Measurements from ENCODE around the gene MAGI2. TPM values are rescaled to one million over a fixed set of nuclear protein-coding genes. Genes with fewer than 3 reads are reported as not detected.

Gene MAGI2
- total and polyA plus RNA-seq, 2 experiments from 2014 or later, result 10.4 to 26.4 TPM

- no peak for TF ChIP-seq ZNF462 (CRISPR knock-in tag; IDR thresholded peaks at IDR 0.05)
Measured at GRCh38 chr7:78585980-78586379, 867.5 kb downstream of the MAGI2 start (continued).

DNA sequence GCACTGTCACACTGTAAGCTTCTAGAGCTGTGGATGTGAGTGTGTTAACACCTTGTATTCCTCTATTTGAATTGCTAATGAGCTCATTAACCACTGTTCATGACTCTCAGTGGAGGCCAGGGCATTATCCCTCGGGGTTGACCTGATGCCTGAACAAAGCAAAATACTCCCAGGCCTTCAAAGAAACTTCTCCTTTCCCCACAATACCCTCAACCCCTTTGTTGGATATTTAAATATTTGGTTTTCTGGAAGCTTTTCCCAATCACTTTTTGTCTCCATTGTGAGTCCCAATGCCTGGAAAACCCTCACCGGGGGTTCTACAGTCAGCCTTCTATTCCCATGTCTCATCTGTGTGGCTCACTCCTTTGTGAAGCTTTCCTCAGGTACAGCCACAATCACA lies 874.8 kb downstream of the MAGI2 start:
- ATAC-seq, result peak; percentile 93
- H3K36me3 Mint-ChIP-seq (ENCODE audit: low read depth), result no peaks in the 10 kb centered on the region; the same call in 2 of the 3 replicates
- TF ChIP-seq ZNF114 (CRISPR knock-in tag; IDR thresholded peaks at IDR 0.05), result peak; percentile 75; the same call in 1 of the 2 replicates
- TF ChIP-seq, protein P1, sequence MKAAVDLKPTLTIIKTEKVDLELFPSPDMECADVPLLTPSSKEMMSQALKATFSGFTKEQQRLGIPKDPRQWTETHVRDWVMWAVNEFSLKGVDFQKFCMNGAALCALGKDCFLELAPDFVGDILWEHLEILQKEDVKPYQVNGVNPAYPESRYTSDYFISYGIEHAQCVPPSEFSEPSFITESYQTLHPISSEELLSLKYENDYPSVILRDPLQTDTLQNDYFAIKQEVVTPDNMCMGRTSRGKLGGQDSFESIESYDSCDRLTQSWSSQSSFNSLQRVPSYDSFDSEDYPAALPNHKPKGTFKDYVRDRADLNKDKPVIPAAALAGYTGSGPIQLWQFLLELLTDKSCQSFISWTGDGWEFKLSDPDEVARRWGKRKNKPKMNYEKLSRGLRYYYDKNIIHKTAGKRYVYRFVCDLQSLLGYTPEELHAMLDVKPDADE (IDR thresholded peaks at IDR 0.05), result no peak
- TF ChIP-seq REST (IDR thresholded peaks at IDR 0.05; ENCODE audit: unreplicated experiment), result no peak
- peak; percentile 74 for TF ChIP-seq NANOG (IDR thresholded peaks at IDR 0.05; ENCODE audit: borderline replicate concordance)

More for the DNA sequence above, 874.8 kb downstream of the MAGI2 start:
- Histone ChIP-seq H3K4me1 (ENCODE audit: insufficient read depth) (peaks cover 46% of the 10 kb centered on the region), H2AFZ (no peak overlapping the region), H3K27ac (ENCODE audit: low read depth) (peak overlapping the region; percentile 94), H3K4me2 (peak overlapping the region; percentile 5; the same call in 1 of the 2 replicates), H3K9me2 (ENCODE audit: insufficient read depth) (0 out of 2 replicates have a peak, but pooled peaks cover 4% of the 10 kb centered on the region), H3K36me3 (ENCODE audit: insufficient read depth) (no peaks in the 10 kb centered on the region), H3K27me3 (ENCODE audit: insufficient read depth) (no peaks in the 10 kb centered on the region), H3K4me3 (no peak overlapping the region), H3F3A (replicated peaks; ENCODE audit: low read depth) (no peaks in the 10 kb centered on the region; the same call in 1 of the 2 replicates), H4K20me1 (replicated peaks; ENCODE audit: insufficient read depth) (no peaks in the 10 kb centered on the region), H3K79me2 (replicated peaks; ENCODE audit: insufficient read depth) (no peaks in the 10 kb centered on the region)
- Mint-ChIP-seq H3K27ac (peak overlapping the region; percentile 94), H3K4me1 (peaks cover 56% of the 10 kb centered on the region), H3K9me3 (no peaks in the 10 kb centered on the region), H3K4me3 (no peak overlapping the region; the same call in 2 of the 3 replicates), H3K27me3 (ENCODE audit: insufficient read depth, low read depth, poor library complexity) (peaks cover 4% of the 10 kb centered on the region)
- peak; percentile 78 for DNase-seq (ENCODE audit: low spot score)
